Endothelial cell of umbilical vein (primary cell): ENCODE measurements around the gene PAX5. TPM values are rescaled to one million over a fixed set of nuclear protein-coding genes. Genes with fewer than 3 reads are reported as not detected.

Source experiments
- BruUV-seq: library from RNA; stranded (reverse); fragments of 400-500 nt; replicated peaks from 2 replicates; lab custom pipeline; 2021; lab: Mats Ljungman, UMichigan
- CTCF ChIA-PET: fragments of 300-600, 350-600 bp; sonication (Branson Sonifier 250); formaldehyde crosslinking; loops from one replicate; lab custom pipeline; 2021; ENCODE audit warnings: antibody characterized with exemption, inconsistent platforms; lab: Charles Lee
- POLR2A ChIA-PET: fragments of 300-600, 350-600 bp; sonication (Branson Sonifier 250); formaldehyde crosslinking; loops from one replicate; lab custom pipeline; 2021; ENCODE audit warnings: antibody characterized with exemption, inconsistent platforms; lab: Charles Lee
- DNase-seq: peaks from one replicate; pipeline ENCODE4 v3.0.0-alpha.2; 2011; ENCODE audit warnings: low read depth, low spot score
- FAIRE-seq: peaks from 2 replicates; lab custom pipeline; 2011; peaks lifted over from hg19 to GRCh38; lab: Jason Lieb, UNC
- H2AFZ ChIP-seq: 2 replicates; pipeline ENCODE4 v1.6.0; 2012; ENCODE audit warnings: low read depth, low read length, control low read depth, inconsistent platforms
- H3K27ac ChIP-seq: 2 replicates; pipeline ENCODE4 v1.5.1; 2011; ENCODE audit warnings: low read depth, mild to moderate bottlenecking, control low read depth, low read length, moderate library complexity; ENCODE audit not compliant: insufficient read depth
- H3K27me3 ChIP-seq, 2 experiments: 2 replicates each; pipeline versions ENCODE4 v1.6.0 to v1.6.1; 2011; ENCODE audit warnings: low read length in 2 of 2, mixed read lengths in 1 of 2; ENCODE audit not compliant: control insufficient read depth in 2 of 2, insufficient read depth in 2 of 2
- H3K36me3 ChIP-seq, 2 experiments: 2 replicates in 1 of 2; 3 replicates in 1 of 2; pipeline ENCODE4 v1.5.1; 2011; ENCODE audit warnings: low read length in 2 of 2, mild to moderate bottlenecking in 1 of 2, moderate library complexity in 1 of 2; ENCODE audit not compliant: control insufficient read depth in 2 of 2, insufficient read depth in 2 of 2; ENCODE audit errors: extremely low read depth in 1 of 2
- H3K4me1 ChIP-seq: 3 replicates; pipeline ENCODE4 v1.5.1; 2011; ENCODE audit warnings: mild to moderate bottlenecking, low read length; ENCODE audit not compliant: control insufficient read depth, insufficient read depth; ENCODE audit errors: extremely low read depth
- H3K4me2 ChIP-seq: 2 replicates; pipeline ENCODE4 v1.6.1; 2011; ENCODE audit warnings: low read length, control low read depth, mixed read lengths; ENCODE audit not compliant: insufficient read depth
- H3K4me3 ChIP-seq, 3 experiments: fragments of 200-600 bp in 1 of 3; sonication (generic), shearing (Covaris generic) in 1 of 3; replicated peaks in 1 of 3; 2 replicates each; pipeline ENCODE4 v1.5.1; 2011 to 2016; ENCODE audit warnings: control low read depth in 3 of 3, low read length in 3 of 3, mild to moderate bottlenecking in 2 of 3, inconsistent platforms in 1 of 3, low read depth in 1 of 3, moderate library complexity in 1 of 3; ENCODE audit not compliant: insufficient read depth in 1 of 3
- H3K79me2 ChIP-seq: 2 replicates; pipeline ENCODE4 v1.6.0; 2012; ENCODE audit warnings: low read length, inconsistent platforms; ENCODE audit not compliant: control insufficient read depth, insufficient read depth
- H3K9ac ChIP-seq: replicated peaks from 2 replicates; pipeline ENCODE3; 2011; ENCODE audit warnings: low read length, control low read depth; ENCODE audit not compliant: insufficient read depth; ENCODE audit errors: extremely low read depth
- H3K9me1 ChIP-seq: replicated peaks from 3 replicates; pipeline ENCODE4 v1.6.0; 2011; ENCODE audit warnings: mild to moderate bottlenecking, low read length; ENCODE audit not compliant: control insufficient read depth, insufficient read depth; ENCODE audit errors: extremely low read depth
- H3K9me3 ChIP-seq: replicated peaks from 2 replicates; pipeline ENCODE4 v1.5.1; 2012; ENCODE audit warnings: low read length, inconsistent platforms; ENCODE audit not compliant: control insufficient read depth, insufficient read depth
- H4K20me1 ChIP-seq: replicated peaks from 2 replicates; pipeline ENCODE3; 2011; ENCODE audit warnings: mild to moderate bottlenecking, low read length; ENCODE audit not compliant: control insufficient read depth, insufficient read depth; ENCODE audit errors: extremely low read depth
- CTCF ChIP-seq, 2 donors: IDR thresholded peaks; 1 replicate in 1 of 2; 2 replicates in 1 of 2; pipeline ENCODE4 v1.5.1; 2011; ENCODE audit warnings: low read length in 2 of 2, mild to moderate bottlenecking in 2 of 2, moderate library complexity in 2 of 2, control low read depth in 1 of 2, inconsistent platforms in 1 of 2, low read depth in 1 of 2; ENCODE audit not compliant: insufficient read depth in 1 of 2; ENCODE audit errors: extremely low read depth in 1 of 2
- EZH2 ChIP-seq: IDR thresholded peaks from 2 replicates; pipeline ENCODE4 v1.6.1; 2012; ENCODE audit warnings: borderline replicate concordance, low read depth, mild to moderate bottlenecking, moderate library complexity, low read length, inconsistent platforms; ENCODE audit not compliant: severe bottlenecking
- FOS ChIP-seq: IDR thresholded peaks from 2 replicates; pipeline ENCODE4 v1.6.1; 2011; ENCODE audit warnings: mild to moderate bottlenecking, low read length, moderate library complexity, borderline replicate concordance; ENCODE audit not compliant: insufficient read depth
- GATA2 ChIP-seq: IDR thresholded peaks from 2 replicates; pipeline ENCODE4 v1.7.0; 2011; ENCODE audit warnings: low read depth, mild to moderate bottlenecking, moderate library complexity, mixed read lengths, low read length; ENCODE audit not compliant: insufficient read length, insufficient read depth
- JUN ChIP-seq: IDR thresholded peaks from 2 replicates; pipeline ENCODE4 v1.6.1; 2011; ENCODE audit warnings: borderline replicate concordance, low read depth; ENCODE audit not compliant: insufficient read length, insufficient read depth
- dilution Hi-C: fragments of 300-500 bp; cut with MboI; formaldehyde crosslinking; loops from one replicate; pipeline ENCODE4 v1.15.0; 2019; ENCODE audit warnings: low sequenced_read_pairs; ENCODE audit not compliant: extremely low pct_ligation_motif_present
- intact Hi-C: fragments of 100-400 bp; cut with micrococcal nuclease; formaldehyde crosslinking; loops from one replicate; pipeline ENCODE4 v1.10.0; 2022
- polyA plus RNA-seq, 4 experiments: library from polyadenylated mRNA; depleted of rRNA in 3 of 4; stranded (reverse) in 3 of 4; unstranded in 1 of 4; fragments of >200 nt; gene quantifications; 2 replicates each; pipeline versions ENCODE4 v1.2.1 to v1.2.3, GENCODE V29; 2011 to 2012; ENCODE audit warnings: missing spikeins in 1 of 4
- total RNA-seq: library from RNA; stranded (reverse); gene quantifications from 2 replicates; pipeline ENCODE4 v1.2.3, GENCODE V29; 2021

Gene PAX5
- total and polyA plus RNA-seq, 2 donors (not counting 3 experiments of a cell fraction or from before 2014, with no cell fraction given): not detected

DNA sequence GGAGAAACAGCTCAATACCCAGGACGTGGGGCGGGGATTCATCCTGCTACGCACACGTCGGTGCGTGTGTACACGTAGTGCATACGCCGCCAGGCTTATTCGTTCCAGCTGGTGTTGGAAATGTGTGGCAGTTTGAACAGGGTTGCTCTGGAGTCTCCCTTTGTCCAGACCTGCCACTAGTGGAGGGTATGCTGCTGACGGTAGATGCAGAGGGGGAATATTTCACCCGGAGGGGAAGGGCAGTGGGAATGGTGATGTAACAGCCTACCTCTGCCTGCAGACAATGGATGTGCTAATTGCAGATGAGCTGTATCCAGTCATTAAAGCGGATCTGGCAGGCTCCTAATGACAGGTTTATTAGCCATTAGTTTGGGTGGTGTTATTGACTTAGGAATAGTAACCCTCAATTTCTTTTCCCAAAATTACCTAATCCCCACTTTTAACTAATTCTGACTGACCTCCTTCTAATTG, 142.7 kb downstream of the PAX5 start:
- ChIA-PET CTCF (interaction anchor here (0.9 to 1.6 kb wide), 2 partner anchors 19 to 83 kb away, joined by 3 to 6 read pairs; no protein-coding TSS in a partner anchor), POLR2A (no interaction called here)
- intact Hi-C loops: no loop called here
- TF ChIP-seq GATA2 (no peak), FOS (no peak), CTCF (IDR thresholded peaks at IDR 0.05; ENCODE audit: extremely low read depth in 1 of 2, insufficient read depth in 1 of 2, low read depth in 1 of 2, low read length in 2 of 2) (no peak), JUN (no peak)
- no peak overlapping the region for H3K4me2 ChIP-seq
- no peak overlapping the region for H3K27ac ChIP-seq
- H3K9ac ChIP-seq: no peak overlapping the region
- peaks cover 12 to 25% of the 10 kb centered on the region in 2 experiments for H3K27me3 ChIP-seq
- H3K4me3 ChIP-seq: no peak overlapping the region
- H3K9me1 ChIP-seq: no peaks in the 10 kb centered on the region
- H4K20me1 ChIP-seq: no peaks in the 10 kb centered on the region
- DNase-seq (no peak), FAIRE-seq (no peak)
- no peaks in the 10 kb centered on the region for H3K9me3 ChIP-seq
- no peaks in the 10 kb centered on the region for H3K36me3 ChIP-seq
- no TSS peak for BruUV-seq
- H3K4me1 ChIP-seq: no peaks in the 10 kb centered on the region
- no peak overlapping the region for H2AFZ ChIP-seq
- dilution Hi-C loops: no loop called here
- no peaks in the 10 kb centered on the region for H3K79me2 ChIP-seq

DNA sequence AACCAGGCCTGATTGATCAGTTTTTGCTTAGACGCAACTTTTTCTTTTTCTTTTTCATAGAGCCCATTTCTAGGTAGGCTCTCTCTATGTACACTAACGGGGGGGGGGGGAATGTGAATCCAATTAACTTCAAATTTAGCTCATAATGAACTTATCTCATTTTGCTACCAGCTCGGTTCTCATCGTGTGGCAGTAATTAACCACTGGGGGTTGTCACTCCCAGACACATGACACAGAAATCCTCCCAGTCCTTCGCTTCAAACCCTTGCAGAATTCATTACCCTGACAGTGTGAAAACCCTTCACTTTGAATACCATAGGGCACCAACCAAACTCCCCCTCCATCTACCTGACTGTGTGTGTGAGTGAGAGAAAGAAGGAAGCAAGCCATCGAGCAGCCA, 144.2 kb downstream of the PAX5 start:
- Histone ChIP-seq H3K27ac (no peak overlapping the region), H3K9ac (no peak overlapping the region), H3K9me3 (no peaks in the 10 kb centered on the region), H3K9me1 (no peaks in the 10 kb centered on the region), H4K20me1 (no peaks in the 10 kb centered on the region), H3K4me1 (no peaks in the 10 kb centered on the region), H2AFZ (no peak overlapping the region), H3K27me3 (peaks cover 18 to 25% of the 10 kb centered on the region in 2 experiments), H3K4me2 (no peak overlapping the region), H3K36me3 (no peaks in the 10 kb centered on the region), H3K79me2 (no peaks in the 10 kb centered on the region), H3K4me3 (no peak overlapping the region)
- POLR2A ChIA-PET: no interaction called here
- no TSS peak for BruUV-seq
- TF ChIP-seq JUN (no peak), CTCF (IDR thresholded peaks at IDR 0.05; ENCODE audit: extremely low read depth in 1 of 2, insufficient read depth in 1 of 2, low read depth in 1 of 2, low read length in 2 of 2) (no peak), FOS (no peak), EZH2 (no peak)
- intact Hi-C loops (no loop called here), dilution Hi-C loops (no loop called here)
- FAIRE-seq (no peak), DNase-seq (no peak)
- CTCF ChIA-PET: interaction anchor here (0.6 kb wide), 1 partner anchor 407 kb away, joined by 3 read pairs; no protein-coding TSS in a partner anchor
